Activated gamma-delta T cell (primary cell): ENCODE results near the gene MOB4.
A peak's percentile ranks its signal among the peaks of the same experiment; 100 is the strongest.
"Not testable (repeated sequence)": the region's sequence is repeated elsewhere in the genome, so short reads cannot be mapped to it uniquely, and the experiment has no call there.

Experiments
- DNase-seq: peaks from one replicate; lab custom pipeline; 2025; lab: John Stamatoyannopoulos, UW
- total RNA-seq, 2 donors: gene quantifications; one replicate each; lab custom pipeline; 2026; lab: John Stamatoyannopoulos, UW

The MOB4 gene
- 19.1 to 21.8 reads per million in 2 donors for total RNA-seq

DNA sequence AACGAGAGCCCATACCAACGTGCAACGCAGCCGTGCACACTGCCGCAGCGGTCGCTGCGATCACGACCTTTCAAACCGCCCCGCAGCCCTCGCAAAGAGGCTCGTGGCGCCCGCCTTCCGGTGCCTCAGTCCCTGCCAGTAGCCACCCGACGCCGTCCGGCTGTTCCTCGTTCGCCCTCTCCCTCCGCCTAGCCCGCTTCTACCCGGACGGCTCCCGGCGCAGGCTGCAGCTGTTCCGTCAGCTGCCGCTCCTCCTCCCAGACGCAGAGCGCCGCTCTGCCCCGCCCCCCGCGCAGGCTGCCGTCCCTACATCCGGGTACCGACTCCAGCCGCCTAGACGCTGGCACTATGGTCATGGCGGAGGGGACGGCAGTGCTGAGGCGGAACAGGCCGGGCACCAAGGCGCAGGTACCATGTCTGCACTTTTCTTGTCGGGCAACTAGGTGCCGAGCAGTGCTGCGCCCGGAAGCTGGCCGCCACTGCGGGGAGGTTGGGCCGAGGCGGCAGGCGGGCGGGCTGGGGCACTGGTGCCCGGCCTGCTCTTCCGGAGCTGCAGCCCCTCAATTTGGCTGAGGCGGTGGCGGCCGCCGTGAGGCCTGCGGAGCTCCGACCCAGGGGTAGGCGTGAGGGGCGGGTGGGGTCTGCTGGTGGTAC lies at the start of gene MOB4:
TSS of gene MOB4 (plus strand) at position 328 of the 654 bp plus-strand sequence. CDS start at position 349, 21 bp downstream.
- DNase-seq, result peak; percentile 91

DNA sequence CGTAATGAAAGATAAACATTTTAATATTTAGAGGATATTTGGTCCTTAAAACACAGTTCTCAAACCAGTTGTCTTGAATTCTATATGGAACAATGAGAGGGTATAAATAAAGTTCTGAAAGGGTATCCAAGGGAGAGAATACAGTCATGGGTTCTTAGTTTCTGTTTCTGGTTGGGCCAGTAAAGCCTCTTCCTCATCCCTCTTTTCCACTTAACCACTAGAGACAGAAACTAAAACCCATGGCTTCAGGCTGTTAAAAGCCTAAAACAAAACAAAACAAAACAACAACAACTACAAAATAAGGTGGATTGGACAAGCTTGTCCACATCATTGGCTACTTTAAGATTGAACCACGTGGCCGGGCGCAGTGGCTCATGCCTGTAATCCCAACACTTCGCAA lies 43.7 kb upstream of the MOB4 start:
- DNase-seq, result no peak

DNA sequence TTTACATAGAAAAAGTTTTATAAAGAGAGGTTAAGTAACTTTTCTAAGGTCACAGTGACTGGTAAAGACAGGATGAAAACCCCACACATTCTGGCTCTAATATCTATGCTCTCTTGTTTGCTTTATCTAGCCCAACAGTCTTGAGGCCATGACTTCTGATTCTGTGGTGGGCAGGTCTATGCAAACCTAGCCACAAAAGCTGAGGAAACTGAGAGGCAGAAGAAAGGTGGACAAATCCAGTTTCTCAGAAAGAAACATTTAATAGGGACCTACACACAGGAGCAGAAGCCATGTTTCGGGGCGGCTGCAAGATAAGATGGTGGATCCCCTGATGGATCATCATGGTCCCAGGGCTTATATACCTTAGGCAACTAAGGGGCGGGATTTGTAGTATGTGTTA lies 38.1 kb upstream of the MOB4 start:
- DNase-seq, result no peak

DNA sequence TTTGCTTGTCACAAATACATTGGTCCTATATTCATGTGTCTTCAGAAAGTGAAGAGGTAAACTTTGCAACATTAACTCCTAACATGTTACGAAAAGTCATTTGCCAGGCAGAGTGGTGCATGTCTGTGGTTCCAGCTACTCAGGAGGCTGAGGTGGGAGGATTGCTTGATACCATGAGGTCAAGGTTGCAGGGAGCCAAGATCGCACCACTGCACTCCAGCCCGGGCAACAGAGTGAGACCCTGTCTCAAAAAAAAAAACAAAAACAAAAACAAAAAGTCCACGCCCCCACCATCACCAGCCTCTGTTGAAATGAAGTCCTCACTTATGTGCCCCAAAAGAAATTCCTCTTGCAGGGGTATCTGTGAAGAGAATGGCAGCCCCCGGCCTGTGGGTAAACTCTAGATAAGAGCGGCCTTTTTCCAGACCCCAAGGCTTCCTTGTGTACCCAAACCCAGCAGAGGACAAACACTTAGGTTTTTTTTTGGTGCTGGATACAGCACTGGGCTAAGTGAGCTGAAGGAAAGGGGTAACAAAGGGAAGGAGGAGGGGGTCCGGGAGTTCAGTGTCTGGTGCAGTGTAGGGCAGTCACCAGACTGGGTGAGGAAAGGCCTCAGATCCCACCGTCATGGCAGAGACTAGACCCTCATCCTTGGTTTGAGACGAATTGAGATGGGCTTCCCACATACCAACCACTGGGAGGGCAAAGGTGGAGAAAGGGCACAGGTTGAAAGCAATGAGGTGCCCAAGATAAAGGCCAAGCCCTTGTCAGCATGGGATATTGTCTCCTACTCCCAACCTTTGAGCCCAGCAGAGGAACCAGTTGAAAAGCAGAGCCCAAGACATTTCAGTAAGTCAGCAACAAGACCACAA lies 35.5 kb upstream of the MOB4 start:
- DNase-seq, result no peak

DNA sequence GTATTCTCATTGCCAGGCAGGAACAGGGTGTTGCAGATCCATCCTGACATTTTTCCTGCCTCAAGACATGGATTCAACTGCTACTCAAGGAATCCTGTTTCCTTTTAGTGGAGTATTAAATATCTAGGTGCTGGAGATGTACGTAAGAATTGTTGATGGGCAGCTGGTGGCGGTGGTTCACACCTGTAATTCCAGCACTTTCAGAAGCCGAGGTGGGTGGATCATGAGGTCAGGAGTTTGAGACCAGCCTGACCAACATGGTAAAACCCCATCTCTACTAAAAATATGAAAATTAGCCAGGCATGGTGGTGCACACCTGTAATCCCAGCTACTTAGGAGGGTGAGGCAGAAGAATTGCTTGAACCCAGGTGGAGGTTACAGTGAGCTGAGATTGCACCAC lies 31.6 kb upstream of the MOB4 start:
- not testable (repeated sequence) for DNase-seq

DNA sequence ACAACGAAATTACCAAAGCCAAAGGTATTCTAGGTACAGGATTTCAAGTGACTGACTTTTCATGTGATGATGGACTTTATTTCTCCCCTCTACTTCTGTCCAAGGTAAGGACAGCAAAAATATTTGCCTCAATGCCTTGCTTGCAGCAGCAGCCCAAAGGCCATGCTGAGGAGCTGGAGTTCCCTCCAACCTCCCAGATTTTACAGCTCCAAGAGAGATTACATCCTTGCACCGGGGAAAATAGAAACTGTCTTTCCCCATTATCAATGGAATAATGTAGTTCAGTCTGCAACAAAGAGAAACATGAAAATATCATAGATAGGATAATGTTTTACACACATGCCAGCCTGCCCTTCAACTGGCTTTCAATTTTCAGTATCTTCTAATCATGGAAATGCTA lies 29.7 kb upstream of the MOB4 start:
- DNase-seq, result no peak

DNA sequence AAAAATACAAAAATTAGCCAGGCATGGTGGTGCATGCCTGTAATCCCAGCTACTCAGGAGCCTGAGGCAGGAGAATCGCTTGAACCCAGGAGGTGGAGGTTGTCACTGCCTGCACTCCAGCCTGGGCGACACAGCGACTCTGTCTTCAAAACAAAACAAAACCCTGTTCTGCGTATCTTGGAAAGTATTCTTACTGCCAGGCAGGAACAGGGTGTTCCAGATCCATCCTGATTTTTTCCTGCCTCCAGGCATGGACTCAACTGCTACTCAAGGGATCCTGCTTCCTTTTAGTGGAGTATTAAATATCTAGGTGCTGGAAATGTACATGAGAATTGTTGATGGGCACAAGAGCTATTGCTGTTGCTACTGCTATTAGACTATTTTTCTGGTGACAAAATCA lies 28.5 kb upstream of the MOB4 start:
- no peak for DNase-seq

DNA sequence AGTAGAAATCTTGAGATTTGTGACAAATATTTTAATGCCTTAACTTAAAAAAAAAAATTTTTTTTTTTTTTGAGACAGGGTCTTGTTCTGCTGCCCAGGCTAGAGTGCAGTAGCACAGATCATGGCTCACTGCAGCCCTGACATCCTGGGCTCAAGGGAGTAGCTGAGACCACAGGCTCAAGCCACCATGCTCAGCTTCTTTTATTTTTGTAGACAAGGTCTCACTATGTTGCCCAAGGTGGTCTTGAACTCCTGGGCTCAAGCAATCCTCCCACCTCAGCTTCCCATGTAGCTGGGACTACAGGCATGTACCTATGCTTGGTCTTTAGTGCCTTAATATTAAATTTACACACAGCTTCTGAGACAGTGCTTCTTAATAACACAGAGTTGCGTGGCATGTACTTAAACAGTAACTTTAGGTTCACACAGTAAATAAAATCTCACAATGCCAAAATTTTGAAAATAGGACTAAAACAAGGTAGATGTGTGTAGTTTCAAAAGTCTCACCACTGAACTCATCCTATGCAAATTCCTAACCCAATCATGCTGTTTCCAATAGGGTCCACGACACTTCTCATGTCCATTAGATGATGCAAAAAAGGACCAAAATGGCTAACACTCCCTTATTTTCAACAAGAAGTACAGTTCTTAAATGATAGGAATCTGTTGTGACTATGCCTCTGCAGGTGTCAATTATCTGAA lies 20.3 kb upstream of the MOB4 start:
- no peak for DNase-seq

DNA sequence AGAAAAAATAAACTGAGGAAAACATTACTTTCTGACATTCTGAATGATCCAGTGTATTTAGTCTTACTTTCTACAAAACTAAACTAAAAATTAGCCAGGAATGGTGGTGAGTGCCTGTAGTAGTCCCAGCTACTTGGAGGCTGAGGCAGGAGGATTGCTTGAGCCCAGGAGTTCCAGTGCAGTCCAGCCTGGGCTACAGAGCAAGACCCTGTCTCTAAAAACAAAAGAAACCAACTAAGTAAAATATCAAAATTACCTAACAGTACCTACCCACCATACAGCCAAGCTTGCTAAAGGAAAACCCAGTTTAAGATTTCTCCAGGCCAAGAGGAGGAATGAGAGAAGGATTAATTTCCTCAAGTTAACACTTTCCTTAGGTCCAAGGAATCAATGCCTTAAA lies 19.2 kb upstream of the MOB4 start:
- no peak for DNase-seq

DNA sequence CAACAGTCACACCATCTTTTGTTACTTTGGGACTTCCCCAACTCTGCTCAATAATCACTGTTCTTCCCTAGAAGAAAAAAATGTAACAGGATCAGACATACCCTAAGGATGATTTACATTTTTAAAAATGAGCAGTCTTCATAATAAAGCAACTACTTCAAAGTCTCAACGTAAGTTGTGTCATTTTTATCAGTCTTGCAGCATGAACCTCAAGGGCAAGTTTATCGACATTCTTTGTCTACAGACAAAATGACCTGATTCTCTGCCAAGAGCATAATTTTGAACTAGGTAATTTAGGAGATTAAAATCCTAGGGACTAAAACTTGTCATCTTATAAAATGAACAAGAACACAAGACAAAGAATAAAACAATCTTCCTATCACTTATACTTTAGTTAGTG lies 18.5 kb upstream of the MOB4 start:
- DNase-seq, result no peak

DNA sequence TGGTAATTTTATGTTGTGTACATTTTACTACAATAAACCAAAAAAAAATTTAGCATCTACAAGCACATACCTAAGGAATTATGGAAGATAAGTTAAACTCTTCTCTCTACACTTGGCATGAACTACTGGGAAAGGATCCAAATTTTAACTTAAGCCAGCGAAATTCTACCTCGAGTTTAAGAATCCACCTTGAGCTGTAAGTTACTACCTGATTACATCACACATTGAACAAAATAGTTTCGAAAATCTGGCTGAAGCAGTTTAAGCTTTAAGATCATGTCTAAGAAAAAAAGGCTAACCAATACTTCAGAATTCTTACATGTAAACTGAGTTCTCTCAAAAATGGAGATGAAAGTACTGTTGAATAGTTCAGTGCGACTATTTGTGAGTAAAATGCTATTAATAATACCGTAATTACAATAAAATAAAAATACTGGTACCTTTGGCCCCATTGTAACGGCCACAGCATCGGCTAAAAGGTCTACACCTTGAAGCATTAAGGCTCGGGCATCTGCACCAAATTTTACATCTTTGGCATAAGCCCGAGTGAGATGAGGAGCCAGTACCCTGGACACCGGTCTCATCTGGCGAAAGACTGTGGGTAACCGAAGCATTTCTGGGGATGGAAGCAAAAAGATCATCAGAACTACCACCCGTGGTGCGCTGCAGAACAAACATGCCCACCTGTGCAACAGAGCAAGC lies 17.5 kb upstream of the MOB4 start:
- DNase-seq, result no peak

DNA sequence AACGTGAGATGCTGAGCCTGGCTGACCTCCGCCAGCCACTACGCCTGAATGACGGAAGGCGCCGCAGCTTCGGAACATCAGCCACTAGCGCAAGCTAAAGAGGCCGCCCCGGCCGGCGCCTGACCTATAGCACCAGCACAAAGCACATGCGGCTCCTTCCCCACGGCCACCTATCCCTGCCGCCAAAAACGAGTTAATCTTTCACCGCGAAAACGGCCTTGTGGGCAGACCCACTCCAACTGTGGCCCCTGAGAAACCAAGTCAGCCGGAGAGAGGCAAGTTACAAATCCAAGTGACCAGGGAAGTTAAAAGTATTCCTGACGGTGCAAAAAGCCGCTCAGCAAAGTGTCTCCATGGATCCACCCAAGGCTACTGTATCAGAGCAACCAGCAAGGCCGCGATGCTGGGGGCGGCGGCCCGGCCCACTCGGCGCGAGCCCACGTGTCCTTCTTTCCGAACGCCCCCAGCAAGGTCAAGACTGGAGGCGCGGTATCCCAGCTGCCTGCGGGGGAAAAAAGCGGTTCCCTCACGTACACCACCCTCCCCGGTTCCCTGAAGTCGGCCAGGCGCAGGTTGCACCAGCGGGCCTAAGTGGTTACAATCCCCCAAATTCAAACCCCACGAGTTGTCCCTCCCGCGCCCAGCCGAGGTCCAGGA lies 16.8 kb upstream of the MOB4 start:
- peak; percentile 30 for DNase-seq

DNA sequence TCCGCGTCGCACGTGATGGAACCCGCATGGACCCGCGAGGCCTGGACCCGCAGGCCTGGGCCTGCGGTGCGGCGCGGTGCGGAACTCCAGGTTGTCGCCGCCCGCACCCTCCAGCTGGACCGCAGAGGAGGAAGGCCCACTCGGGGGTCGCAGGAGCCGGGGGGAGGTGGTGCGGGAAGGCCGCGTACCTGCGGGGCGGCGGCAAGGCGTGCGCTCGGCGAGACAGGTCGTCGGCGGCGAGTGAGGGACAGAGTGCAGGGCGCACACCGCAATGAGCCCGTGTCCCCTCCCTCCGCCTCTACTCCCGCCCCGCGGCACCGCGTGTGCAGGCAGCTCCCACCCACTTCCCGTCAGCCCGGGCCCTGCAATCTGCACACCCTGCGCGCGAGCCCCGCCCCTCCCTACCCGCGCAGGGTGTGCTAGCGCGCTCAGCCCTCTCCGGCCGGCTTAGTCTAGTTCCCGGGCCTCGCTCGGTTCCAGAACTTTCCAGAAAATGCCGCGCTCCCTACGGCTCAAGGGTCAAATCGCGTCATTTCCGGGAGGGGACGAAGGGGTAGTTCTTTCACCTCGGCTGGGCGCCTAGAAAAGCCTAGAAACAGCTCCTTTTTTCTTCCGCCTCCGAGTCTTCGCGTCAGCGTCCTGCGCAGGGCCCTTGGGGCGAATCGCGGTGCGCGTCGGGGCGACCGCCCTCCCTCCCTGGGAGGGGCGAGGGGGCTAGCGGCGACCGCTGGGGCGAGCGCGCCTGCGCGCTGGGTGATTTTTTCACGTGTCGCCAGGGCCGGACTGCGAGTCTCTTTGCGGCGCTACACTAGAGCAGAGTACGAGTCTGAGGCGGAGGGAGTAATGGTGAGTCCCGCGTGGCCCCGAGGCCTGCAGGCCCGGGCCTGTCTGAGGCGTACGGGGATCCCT lies 16.0 kb upstream of the MOB4 start, which contains the start of the genes HSPD1 and HSPE1:
TSS of gene HSPD1 (minus strand) at position 247 of the 909 bp plus-strand sequence. CDS start 992 bp downstream, outside the sequence.
TSS of gene HSPE1 (plus strand) at position 786 of the 909 bp plus-strand sequence. CDS start at position 844, 58 bp downstream.
- DNase-seq, result peak; percentile 96

DNA sequence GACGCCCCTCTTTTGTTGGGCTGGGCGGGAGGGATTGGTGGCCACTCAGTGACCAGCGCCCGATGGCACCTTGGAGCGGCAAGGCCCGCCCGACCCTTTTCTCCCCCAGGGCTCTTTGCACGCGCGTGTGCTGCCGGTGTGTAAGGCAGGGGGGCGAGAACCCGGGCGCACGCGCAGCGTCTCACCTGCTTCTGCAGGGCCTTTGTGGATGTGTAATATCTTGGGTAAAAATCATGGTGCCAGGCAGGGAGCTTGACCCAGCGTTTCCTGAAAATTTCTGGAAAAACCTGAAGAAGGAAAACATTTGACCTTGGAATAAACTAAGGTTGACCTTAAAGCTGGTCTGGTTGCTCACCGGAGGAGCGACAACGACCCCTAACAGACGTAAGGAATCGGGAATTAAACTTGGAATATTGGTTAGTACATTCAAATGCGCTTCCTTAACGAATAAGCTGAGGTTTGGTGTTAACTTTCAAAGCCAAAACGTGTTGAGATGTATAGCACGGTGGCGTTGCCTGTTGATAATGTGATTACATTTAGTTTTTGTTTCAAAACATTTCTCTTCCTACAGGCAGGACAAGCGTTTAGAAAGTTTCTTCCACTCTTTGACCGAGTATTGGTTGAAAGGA lies 15.2 kb upstream of the MOB4 start:
- DNase-seq, result no peak

DNA sequence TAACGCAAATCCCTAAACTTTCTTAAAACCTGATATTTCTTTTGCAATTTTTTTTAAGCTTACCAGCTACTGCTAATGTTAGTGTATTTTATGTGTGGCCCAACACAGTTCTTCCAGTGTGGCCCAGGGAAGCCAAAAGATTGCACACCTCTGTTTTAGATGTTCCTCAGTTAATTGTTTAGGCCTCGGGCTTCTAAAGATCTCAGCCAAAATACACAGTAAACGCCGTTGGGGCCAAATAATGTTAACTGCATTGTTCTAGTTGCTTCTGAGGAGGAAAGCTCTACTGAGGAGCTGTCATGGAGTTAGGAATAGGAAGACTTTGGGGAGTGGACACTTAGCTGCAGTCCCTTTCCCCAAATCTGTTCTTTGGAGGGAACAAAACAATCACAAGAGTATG lies 13.7 kb upstream of the MOB4 start:
- DNase-seq, result no peak

DNA sequence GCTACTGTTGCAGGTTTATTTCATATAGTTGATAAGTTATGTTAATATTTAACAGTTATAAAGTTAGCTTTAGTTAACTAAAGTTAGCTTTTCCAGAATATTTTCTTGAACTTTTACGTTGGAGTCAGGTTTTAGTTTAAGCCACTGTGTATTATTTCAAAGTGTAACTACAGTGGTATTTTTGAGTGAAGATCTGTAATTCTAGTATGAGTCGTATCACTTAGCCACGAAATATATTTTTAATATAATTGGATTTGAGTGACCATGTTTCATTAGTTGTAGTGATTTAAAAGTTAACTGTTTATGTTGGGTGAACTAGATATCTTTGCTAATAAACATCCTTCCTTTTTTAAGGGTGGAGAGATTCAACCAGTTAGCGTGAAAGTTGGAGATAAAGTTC lies 13.2 kb upstream of the MOB4 start:
- DNase-seq, result no peak

DNA sequence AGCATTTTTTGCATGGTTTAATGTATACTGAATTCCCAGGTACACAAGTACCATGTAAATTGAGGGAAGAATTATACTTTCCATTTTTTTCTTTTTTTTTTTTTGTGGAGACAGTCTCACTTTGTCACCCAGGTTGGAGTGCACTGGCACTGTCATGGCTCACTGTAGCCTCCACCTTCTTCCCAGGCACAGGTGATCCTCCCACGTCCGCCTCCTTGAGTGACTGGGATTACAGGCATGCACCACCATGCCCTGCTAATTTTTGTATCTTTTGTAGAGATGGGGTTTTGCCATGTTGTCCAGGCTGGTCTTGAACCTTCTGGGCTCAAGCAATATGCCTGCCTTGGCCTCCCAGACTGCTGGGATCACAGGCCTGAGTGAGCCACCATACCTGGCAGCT lies 11.9 kb upstream of the MOB4 start:
- no peak for DNase-seq

DNA sequence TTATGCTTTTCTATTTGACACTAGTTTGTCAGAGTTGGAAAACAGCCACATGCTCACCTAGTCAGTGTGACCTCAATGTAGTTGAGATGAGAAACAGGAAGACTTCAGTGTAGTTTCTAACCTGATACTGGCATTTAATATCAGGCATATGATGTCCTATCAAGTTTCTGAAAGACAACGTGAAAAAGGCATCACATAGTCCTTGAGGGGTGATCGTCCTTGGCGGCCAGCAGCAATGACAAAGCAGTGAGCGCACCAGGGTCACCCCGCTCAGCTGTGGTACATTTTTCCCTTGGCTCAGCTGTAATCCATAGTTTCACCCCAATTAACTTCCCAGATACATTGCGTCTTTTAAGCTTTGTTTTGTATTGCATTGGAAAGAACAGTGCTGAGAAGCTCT lies 11.4 kb upstream of the MOB4 start:
- DNase-seq, result no peak

DNA sequence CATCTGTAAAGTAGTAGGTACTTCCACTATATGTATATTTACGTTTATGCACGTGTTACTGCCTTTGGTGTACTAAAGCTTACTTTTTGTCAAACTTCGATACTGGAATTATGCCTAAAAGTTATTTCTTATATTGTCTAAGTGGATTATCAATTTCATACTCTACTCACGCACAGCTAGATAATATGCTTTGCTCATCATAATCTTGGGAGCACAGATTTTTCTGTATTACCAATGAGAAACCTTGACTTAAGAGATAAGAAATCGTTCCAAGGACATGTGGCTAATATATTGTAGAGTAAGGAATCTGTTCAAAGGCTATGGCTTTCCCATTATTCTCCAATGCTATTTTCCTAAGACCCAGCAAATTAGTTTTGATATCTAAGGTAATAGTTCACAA lies 9.2 kb upstream of the MOB4 start:
- no peak for DNase-seq

DNA sequence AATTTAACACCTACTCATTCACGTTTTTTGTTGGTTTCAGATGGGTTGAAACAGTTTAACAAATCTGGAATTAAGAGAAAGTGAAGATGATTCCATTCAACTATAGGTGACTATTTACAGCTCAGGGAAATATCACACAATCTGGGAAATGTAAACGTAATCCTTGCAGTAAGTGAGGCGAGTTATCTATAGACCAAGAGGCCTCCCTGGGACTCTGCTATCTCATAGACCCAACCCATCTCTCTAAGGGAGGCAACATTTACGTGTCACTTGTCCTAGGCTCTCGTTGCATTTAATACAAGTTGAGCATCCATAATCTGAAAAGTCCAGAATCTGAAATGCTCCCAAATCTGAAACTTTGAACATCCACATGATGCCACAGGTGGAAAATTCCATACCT lies 2.0 kb upstream of the MOB4 start:
- no peak for DNase-seq
